ENCODE data around the gene RPL11. TPM values are rescaled to one million over a fixed set of nuclear protein-coding genes. Genes with fewer than 3 reads are reported as not detected.
A peak's percentile ranks its signal among the peaks of the same experiment; 100 is the strongest.

The RPL11 gene
- total and polyA plus RNA-seq, 2 of the 8 experiments (the other 6 are each of a cell fraction or from before 2014, with no cell fraction given) = 1,192 to 1,426 TPM

DNA sequence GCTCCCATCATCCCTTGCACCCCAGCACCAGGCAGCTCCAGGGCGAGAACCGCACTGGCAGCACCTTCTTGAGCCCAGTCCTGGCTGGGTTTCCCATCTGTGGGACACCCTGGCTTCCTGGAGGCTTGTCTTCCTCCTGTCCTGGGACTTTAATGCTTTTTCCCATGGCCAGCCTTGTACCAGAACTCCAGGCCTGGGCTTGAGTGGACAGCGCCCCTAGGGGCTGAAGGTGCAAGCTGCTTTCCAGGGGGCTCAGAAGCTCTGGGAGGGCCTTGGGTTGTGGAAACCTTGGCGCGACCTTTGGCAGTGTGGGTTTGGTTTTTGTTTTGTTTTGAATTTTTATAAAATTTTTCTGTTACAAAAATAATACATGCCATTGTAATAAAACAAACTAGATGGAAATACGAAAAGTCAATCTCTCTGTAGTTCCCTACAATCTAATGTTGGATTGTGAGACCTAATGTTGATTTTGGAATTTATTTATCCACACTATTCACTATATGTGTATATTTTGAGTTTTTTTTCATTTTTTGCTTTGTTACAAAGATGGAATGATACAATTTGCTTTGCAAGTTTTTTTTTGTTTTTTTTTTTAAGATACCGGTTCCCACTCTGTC is 33.8 kb upstream of the RPL11 start (continued):
- TF ChIP-seq JUND (IDR thresholded peaks at IDR 0.05; ENCODE audit: low read length) = no peak
- TF ChIP-seq CHD1 (IDR thresholded peaks at IDR 0.05; ENCODE audit: low read depth, low read length) = no peak
- no peak for TF ChIP-seq HDAC6 (IDR thresholded peaks at IDR 0.05; ENCODE audit: low read depth, low read length)
- no peak for TF ChIP-seq MAX (IDR thresholded peaks at IDR 0.05)
- no peak for TF ChIP-seq SRF (IDR thresholded peaks at IDR 0.05; ENCODE audit: low read depth, low read length)
- TF ChIP-seq KDM4A (IDR thresholded peaks at IDR 0.05; ENCODE audit: low read depth, low read length, severe bottlenecking) = no peak
- no peak for TF ChIP-seq USF2 (IDR thresholded peaks at IDR 0.05; ENCODE audit: low read length)
- no peak for TF ChIP-seq JUN (IDR thresholded peaks at IDR 0.05; ENCODE audit: low read depth, low read length)
- TF ChIP-seq HDAC2 (IDR thresholded peaks at IDR 0.05; ENCODE audit: borderline replicate concordance in 1 of 2, low read depth in 2 of 2, low read length in 2 of 2) = no peak
- no peak for TF ChIP-seq CBX8 (IDR thresholded peaks at IDR 0.05; ENCODE audit: borderline replicate concordance, low read depth, low read length)
- TF ChIP-seq EP300 (IDR thresholded peaks at IDR 0.05; ENCODE audit: borderline replicate concordance in 1 of 2, low read depth in 2 of 2, low read length in 2 of 2) = no peak
- peak; percentile 66 to 76 for TF ChIP-seq RAD21 (IDR thresholded peaks at IDR 0.05 in 1 of 2, conservative IDR thresholded peaks at IDR 0.05 in 1 of 2; ENCODE audit: low read depth in 2 of 2, low read length in 2 of 2)
- TF ChIP-seq, protein P1, sequence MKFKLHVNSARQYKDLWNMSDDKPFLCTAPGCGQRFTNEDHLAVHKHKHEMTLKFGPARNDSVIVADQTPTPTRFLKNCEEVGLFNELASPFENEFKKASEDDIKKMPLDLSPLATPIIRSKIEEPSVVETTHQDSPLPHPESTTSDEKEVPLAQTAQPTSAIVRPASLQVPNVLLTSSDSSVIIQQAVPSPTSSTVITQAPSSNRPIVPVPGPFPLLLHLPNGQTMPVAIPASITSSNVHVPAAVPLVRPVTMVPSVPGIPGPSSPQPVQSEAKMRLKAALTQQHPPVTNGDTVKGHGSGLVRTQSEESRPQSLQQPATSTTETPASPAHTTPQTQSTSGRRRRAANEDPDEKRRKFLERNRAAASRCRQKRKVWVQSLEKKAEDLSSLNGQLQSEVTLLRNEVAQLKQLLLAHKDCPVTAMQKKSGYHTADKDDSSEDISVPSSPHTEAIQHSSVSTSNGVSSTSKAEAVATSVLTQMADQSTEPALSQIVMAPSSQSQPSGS (IDR thresholded peaks at IDR 0.05; ENCODE audit: low read length) = no peak
- TF ChIP-seq ASH2L (IDR thresholded peaks at IDR 0.05; ENCODE audit: low read length) = no peak
- TF ChIP-seq YY1 (IDR thresholded peaks at IDR 0.05; ENCODE audit: low read depth, low read length) = peak; percentile 29; the same call in 1 of the 2 replicates
- no peak for TF ChIP-seq GTF2F1 (IDR thresholded peaks at IDR 0.05; ENCODE audit: borderline replicate concordance, low read depth, low read length)
- TF ChIP-seq RBBP5 (IDR thresholded peaks at IDR 0.05; ENCODE audit: borderline replicate concordance, low read depth, low read length) = no peak
- TF ChIP-seq, protein P2, sequence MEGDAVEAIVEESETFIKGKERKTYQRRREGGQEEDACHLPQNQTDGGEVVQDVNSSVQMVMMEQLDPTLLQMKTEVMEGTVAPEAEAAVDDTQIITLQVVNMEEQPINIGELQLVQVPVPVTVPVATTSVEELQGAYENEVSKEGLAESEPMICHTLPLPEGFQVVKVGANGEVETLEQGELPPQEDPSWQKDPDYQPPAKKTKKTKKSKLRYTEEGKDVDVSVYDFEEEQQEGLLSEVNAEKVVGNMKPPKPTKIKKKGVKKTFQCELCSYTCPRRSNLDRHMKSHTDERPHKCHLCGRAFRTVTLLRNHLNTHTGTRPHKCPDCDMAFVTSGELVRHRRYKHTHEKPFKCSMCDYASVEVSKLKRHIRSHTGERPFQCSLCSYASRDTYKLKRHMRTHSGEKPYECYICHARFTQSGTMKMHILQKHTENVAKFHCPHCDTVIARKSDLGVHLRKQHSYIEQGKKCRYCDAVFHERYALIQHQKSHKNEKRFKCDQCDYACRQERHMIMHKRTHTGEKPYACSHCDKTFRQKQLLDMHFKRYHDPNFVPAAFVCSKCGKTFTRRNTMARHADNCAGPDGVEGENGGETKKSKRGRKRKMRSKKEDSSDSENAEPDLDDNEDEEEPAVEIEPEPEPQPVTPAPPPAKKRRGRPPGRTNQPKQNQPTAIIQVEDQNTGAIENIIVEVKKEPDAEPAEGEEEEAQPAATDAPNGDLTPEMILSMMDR (IDR thresholded peaks at IDR 0.05; ENCODE audit: control extremely low read depth in 1 of 3, insufficient read depth in 1 of 3, low read depth in 1 of 3, low read length in 3 of 3) = peak; percentile 81 to 98 (median 90)

Data from H1 (cell line).